IPS-18c (cell line): Measurements from ENCODE around the gene PLA2G6.
"Not testable (repeated sequence)": the region's sequence is repeated elsewhere in the genome, so short reads cannot be mapped to it uniquely, and the experiment has no call there.

Experiments
- H3K4me3 ChIP-seq: 2 replicates; pipeline ENCODE4 v1.7.0; 2013; ENCODE audit warnings: low read depth, mild to moderate bottlenecking, low read length, moderate library complexity; ENCODE audit not compliant: insufficient read depth
- H3K9me3 ChIP-seq: one replicate; pipeline ENCODE4 v1.6.1; 2013; ENCODE audit warnings: mild to moderate bottlenecking, low read length, moderate library complexity; ENCODE audit not compliant: control insufficient read depth, insufficient read depth

PLA2G6 gene

DNA sequence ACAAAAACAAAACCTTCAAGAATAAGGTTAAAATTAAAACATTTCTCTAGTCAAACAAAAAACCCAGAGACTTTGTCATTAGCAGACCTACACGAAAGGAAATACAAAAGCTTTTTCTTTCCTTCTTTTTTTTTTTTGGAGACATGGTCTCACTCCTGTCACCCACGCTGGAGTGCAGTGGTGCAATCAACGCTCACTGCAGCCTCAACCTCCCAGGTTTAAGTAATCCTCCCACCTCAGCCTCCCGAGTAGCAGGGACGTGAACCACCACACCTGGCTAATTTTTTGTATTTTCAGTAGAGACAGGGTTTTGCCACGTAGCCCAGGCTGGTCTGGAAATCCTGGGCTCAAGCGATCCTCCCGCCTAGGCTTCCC lies 30.5 kb downstream of the PLA2G6 start:
- H3K4me3 ChIP-seq: no peak overlapping the region
- H3K9me3 ChIP-seq: no peaks in the 10 kb centered on the region

DNA sequence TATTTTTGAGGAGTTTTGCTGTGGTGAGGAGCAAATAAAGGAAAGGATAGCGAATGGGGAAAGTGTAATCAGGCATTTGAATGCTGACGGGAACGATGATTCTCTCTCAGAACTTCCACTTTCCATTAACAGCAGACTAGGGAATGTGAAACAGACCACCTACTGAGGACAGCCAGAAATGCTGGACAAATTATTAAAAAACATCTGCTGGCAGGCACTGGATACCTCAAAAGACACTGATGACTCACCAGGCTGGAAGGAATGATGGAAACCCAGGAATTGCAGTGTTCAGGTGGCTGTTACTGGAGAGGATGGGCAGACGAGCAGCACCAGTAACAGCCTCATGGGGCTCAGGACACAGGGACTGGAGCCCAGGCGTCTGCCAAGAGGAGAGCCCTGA lies 33.4 kb downstream of the PLA2G6 start:
- H3K9me3 ChIP-seq: no peaks in the 10 kb centered on the region
- no peak overlapping the region for H3K4me3 ChIP-seq

DNA sequence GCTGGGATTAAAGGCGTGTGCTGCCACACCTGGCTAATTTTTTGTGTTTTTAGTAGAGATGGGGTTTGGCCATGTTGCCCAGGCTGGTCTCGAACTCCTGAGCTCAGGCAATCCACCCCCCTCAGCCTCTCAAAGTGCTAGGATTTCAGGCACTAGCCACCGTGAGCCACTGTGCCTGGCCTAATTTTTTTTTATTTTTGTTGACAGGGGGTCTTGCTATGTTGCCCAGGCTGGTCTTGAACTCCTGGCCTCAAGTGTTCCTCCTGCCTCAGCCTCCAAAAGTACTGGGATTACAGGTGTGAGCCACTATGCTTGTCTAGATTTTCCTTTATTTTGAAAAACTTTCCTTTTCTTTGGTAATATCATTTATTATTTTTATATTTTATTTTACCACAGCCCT lies 35.5 kb downstream of the PLA2G6 start:
- H3K4me3 ChIP-seq, H3K9me3 ChIP-seq: not testable (repeated sequence)

DNA sequence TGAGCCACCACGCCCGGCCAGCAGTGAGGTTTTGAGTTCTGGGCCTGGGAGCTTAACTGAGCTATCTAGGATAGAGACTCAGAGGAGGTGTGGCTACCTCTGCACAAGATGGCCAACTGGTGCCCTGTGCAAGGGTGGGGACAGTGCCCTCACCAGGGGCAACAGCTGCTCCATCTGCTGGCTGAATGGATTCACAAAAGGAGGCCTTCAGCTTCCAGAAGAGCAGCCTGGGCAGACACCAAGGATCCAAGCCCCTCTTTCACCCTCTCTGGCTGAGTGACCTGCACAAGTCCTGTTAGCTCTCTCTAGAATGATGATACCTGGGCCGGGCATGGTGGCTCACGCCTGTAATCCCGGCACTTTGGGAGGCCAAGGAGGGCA lies 37.6 kb downstream of the PLA2G6 start:
- H3K9me3 ChIP-seq: no peaks in the 10 kb centered on the region
- no peak overlapping the region for H3K4me3 ChIP-seq

DNA sequence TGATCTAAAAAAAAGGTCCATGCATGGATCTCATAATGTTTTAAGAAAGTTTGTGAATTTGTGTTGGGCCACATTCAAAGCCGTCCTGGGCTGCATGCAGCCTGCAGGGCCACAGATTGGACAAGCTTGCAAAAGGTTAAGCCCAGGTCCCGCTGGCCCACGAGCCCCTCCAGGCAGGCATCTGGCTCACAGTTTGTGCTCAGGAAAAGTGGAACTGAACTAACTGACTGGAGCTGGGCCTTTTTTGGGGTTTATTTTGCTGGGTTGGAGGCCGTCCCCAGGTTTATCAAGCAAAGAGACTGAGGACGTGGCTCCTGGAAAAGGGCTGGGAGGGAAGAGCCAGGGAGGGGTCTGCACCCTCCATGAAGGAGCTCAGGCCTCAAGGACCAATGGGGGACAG lies 39.0 kb downstream of the PLA2G6 start:
- Histone ChIP-seq H3K9me3 (no peaks in the 10 kb centered on the region), H3K4me3 (no peak overlapping the region)

DNA sequence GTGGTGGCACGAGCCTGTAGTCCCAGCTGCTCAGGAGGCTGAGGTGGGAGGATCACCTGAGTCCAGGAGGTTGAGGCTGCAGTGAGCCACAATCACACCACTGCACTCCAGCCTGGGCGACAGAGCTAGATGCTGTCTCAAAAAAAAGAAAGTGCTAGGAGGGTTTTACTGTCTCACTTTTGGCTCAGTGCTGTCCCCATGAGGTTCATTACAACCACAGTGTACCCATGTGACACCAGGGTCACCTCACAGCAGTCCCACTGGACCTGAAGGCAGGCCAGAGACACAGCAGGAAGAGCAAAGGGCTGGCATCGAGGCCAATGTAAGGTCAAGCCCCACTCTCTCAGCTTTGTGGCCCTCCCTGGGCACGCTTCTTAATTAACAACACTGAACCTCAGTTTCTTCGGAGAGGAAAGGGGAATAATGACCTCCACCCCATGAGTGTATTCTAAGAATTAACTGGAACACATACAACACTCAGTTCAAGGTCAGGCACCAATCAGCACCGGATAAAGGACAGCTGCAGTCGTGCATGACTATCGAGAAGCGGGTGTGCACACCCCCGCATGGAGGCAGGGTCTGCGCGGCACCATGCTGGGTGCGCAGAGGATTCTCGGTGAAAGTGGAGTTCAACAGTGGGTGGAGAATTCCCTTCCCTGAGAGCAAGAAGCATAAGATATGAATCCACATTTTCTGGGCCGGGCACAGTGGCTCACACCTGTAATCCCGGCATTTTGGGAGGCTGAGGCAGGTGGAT lies 40.2 kb downstream of the PLA2G6 start:
- Histone ChIP-seq H3K4me3 (no peak overlapping the region), H3K9me3 (no peaks in the 10 kb centered on the region)

DNA sequence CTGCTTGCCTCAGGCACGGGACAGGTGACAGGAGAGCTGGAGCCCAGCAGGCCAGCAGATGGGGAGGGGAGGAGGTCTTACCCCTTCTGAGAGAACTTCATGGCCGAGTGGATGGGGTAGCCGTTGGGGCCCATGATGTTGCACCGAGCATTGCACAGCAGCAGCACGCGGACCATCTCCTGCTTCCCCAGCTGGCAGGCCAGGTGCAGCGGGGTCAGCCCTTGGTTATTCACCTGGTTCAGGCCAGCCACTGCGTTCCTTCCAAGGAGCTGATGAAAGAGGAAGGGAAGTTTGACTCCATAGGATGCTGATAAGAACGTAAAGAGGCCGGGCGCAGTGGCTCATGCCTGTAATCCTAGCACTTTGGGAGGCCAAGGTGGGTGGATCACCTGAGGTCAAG lies 41.7 kb downstream of the PLA2G6 start:
- no peaks in the 10 kb centered on the region for H3K9me3 ChIP-seq
- H3K4me3 ChIP-seq: no peak overlapping the region

DNA sequence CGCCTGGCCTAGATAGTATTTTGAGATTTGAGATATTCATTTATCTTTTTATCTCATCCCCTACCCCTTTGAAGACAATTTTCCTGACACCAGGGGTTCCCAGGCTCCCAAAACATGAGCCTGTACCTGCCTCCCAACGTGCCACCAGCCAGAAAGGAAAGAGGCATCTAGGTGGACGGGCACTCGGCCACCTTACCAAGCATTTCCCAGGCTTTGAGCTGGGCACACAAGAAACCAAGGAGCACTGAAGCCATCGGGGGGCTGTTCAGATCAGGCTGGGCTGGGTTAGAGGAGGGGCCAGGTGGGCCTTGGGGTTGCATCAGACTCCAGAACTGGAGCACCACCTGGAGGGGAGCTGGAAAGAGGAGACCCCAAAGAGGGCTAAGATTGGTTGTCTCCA lies 42.7 kb downstream of the PLA2G6 start:
- Histone ChIP-seq H3K9me3 (no peaks in the 10 kb centered on the region), H3K4me3 (no peak overlapping the region)

DNA sequence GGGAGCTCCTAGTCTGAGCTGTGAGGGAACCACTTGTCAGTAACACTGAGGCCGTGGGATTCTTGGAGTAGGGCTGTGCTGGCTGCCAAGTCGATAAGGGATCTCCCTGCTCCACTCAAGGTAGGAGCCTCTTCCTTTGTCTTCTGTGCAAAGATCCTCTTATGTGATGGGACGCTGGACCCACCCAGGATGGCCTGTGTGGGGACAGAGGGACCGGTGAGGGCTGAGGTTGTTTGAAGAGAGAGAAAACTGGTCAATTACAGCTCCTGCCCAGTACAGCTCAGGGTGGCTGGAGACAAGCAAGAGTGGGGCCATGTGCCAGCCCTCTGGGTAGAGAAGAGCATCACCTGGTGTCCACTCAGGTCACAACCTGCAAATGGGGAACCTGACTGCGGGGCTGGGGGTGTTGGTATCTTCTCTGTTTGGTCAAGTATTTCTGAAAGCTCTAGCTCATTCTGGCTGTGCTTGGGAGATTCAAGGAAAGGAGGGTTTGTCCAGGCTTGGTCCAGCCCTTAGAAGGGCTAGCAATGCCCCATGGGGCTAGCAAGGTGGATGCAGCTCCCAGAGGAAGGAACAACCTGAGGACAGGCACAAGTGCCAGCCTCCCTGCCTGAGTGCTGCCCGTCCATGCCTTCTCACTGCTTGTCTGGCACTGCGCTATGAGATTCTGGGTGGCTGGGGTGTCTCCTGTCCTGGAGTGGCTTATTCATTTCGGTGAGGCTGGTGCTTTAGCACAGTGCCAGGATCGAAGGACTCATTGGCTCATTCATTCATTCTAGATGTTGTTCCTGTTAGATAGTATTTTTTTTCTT lies 43.5 kb downstream of the PLA2G6 start:
- no peak overlapping the region for H3K4me3 ChIP-seq
- H3K9me3 ChIP-seq: no peaks in the 10 kb centered on the region

DNA sequence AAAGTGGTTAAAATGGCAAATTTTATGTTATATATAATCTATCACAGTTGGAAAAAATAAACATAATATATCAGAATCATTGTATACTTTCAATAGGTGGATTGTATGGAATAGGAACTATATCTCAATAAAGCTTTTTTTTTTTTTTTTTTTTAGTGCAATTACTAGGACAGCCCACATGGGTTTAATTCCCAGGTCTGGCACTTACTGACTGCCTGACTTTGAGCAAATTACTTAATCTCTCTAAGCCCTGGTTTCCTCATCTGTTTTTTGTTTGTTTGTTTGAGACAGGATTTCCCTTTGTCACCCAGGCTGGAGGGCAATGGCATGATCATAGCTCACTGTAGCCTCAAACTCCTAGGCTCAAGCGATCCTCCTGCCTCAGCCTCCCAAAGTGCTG lies 45.0 kb downstream of the PLA2G6 start:
- Histone ChIP-seq H3K4me3 (no peak overlapping the region), H3K9me3 (no peaks in the 10 kb centered on the region)

DNA sequence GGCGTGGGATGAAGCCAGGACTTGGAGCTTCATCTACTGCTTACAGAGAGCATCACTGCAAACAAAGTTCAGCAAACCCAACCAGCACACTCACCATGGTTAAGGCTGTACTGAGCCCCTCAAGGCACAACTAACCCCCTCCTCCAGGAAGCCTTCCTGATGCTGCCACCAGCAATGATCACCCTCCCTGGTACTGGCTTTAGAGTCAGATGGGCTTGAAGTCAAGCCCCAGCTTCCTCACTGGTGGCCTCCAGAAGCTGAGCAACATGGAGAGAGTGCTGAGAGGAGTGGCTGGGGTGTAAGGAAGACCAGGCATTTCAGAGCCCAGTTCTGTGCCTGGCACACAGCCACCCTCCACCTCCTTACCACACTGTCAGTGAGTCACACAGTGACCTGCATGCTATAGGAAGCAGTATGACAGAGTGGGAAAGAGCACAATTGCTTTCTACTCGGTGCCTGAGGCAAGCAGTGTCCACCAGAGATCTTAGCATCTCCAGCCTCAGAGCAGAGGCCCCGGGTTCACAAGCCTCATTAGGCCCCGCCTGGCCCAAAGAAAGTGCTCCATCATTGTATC lies 46.4 kb downstream of the PLA2G6 start:
- no peak overlapping the region for H3K4me3 ChIP-seq
- no peaks in the 10 kb centered on the region for H3K9me3 ChIP-seq

DNA sequence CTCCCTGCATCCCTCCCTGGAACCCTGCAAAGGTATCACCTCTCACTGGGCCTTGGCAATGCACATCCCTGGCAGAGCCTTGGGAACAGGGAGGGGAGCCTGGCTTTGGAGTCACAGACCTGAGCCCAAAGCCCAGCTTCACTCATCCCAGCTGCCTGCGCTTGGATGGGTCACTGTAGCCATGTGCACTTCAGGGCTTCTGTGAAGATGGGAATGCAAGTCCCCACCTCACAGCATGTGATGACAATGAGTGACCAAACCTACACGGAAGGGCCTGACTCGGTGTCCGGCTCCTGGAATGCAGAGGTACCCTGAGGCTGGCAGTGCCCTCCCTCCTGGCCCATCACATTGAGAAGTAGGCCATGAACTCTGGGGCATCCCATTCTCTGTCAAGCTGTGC lies 48.3 kb downstream of the PLA2G6 start:
- H3K4me3 ChIP-seq: no peak overlapping the region
- no peaks in the 10 kb centered on the region for H3K9me3 ChIP-seq

DNA sequence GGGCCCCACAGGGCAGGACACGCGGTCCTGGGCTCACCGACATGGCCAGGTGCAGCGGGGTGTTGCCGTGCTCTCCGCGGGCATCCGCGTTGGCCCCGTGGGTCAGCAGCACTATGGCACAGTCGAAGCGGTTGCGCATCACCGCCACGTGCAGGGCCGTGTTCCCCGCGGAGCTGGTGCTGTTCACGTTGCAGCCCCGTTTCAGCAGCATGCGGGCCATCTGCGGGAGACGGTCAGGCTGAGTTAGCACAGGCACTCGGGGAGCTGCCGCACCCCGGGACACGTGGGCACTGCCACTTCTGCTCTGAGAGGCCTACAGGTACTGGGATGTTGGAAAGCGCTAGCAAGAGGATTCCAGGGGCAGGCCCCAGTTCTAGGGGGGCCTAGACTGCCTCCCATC lies 48.8 kb downstream of the PLA2G6 start:
- Histone ChIP-seq H3K9me3 (no peaks in the 10 kb centered on the region), H3K4me3 (no peak overlapping the region)

DNA sequence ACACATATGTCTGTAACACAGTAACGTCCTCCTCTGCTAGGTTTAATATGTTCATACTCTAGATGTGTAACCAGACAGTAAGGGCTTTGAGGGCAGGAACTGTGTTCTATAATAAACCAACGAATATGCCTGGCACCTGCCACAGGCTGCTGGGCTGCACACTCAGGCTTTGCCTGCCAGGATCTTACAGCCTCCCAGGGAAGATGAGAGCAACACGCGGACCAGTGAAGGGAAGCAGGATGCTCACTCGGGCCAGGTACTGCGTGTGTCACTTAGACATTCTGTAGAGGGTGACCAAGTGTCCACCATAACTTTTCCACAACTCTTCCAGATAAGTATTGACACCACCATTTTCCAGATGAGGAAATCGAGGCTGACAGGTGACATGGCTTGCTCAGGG lies 49.5 kb downstream of the PLA2G6 start:
- Histone ChIP-seq H3K4me3 (no peak overlapping the region), H3K9me3 (no peaks in the 10 kb centered on the region)

DNA sequence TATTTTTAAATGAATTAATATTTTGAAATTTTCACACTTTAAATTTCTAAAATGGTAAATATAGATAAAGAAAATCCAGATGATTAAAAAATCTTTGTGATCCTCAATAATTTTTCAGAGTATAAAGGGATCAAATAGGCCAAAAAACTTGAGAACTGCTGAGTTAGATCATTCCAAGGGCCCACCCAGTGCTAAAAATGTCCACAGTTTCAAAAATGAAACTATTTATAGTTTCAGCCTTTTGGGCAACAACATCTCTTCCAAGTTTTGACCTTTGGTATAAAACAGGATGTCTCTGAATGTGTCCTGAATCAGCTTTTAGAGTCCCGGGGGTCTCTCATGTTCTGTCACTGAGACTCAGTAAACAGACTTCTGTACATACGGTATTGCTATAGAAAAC lies 50.2 kb downstream of the PLA2G6 start:
- Histone ChIP-seq H3K9me3 (no peaks in the 10 kb centered on the region), H3K4me3 (no peak overlapping the region)

DNA sequence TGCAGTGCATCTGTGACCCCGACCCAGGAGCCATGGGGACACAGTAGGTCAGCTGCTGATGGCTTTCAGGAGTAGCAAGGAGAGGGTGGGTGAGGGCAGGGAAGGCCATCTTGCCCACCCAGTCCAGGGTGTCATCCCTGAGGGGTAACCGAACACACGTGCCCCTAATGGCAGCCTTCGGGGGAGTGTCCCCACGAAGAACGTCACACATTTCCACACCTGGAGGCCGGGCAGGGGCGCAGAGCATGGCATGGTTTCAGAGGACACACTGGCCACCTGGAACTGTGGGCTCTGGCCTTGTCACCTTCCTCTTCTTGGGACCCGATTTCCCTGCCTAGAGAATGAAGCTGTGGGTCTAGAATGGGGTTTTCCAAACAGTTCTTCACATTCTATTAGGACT lies 51.8 kb downstream of the PLA2G6 start:
- no peaks in the 10 kb centered on the region for H3K9me3 ChIP-seq
- H3K4me3 ChIP-seq: no peak overlapping the region

DNA sequence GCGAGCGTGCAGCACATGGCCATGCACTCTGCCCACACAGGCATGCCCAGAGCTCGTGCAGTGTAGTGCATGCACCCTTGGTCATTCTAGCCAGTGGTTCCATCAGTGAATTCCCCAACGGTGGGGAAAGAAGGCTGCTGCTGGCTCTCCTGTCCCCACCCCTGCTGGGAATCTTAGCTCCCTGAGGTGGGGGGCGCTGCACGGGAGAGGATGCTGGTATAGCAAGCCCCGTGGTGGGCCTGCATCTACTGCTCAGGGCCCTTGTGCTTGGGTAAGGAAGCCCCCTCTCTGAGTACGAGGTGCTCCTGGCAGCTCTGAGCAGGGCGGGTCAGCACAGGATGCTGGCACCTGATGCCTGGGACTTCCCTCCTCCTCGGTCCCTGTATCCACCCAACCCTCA lies 52.6 kb downstream of the PLA2G6 start:
- Histone ChIP-seq H3K4me3 (no peak overlapping the region), H3K9me3 (no peaks in the 10 kb centered on the region)

DNA sequence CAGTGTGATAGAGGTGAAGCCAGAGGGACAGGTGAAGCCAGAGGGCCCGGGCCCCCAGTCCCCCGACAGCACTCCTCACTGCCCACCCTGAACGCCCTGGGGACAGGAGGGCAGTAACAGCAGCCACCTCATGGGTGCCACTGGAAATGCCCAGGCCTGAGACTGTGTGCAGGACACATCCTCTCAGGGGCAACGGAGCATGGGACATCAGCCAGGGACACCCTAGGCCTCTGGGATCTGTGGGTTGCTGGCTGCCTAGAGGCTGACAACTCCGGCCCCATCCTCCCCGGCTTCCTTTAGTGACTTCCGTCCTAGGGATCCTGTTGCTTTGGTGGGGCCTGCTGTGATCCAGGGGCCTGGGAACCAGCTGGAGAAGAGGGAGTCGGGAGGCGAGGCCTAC lies 53.8 kb downstream of the PLA2G6 start:
- H3K9me3 ChIP-seq: no peaks in the 10 kb centered on the region
- no peak overlapping the region for H3K4me3 ChIP-seq
